OCI-LY3 (cell line): ENCODE data around the gene PORCN.

Source experiments
- H2AFZ ChIP-seq: fragments of 200-600, 300-600 bp; shearing (Covaris generic); 2 replicates; pipeline ENCODE4 v1.6.0; 2014; ENCODE audit warnings: antibody characterized with exemption, low read depth, low read length
- H3K27ac ChIP-seq: fragments of 200-600, 300-600 bp; sonication (generic); 2 replicates; pipeline ENCODE4 v1.5.1; 2014; ENCODE audit warnings: mild to moderate bottlenecking, low read length, moderate library complexity, mixed read lengths
- H3K27me3 ChIP-seq: fragments of 200-600, 300-600 bp; sonication (generic); 2 replicates; pipeline ENCODE4 v1.6.1; 2014; ENCODE audit warnings: low read depth, low read length, mixed read lengths
- H3K36me3 ChIP-seq: fragments of 200-600, 300-600 bp; sonication (generic); replicated peaks from 2 replicates; pipeline ENCODE3; 2014; ENCODE audit warnings: low read depth, low read length, mixed read lengths
- H3K4me1 ChIP-seq: fragments of 300-600, 200-600 bp; sonication (generic); 2 replicates; pipeline ENCODE4 v1.6.1; 2014; ENCODE audit warnings: low read length, mixed read lengths
- H3K4me2 ChIP-seq: fragments of 200-600, 300-600 bp; sonication (generic); 2 replicates; pipeline ENCODE4 v1.6.1; 2014; ENCODE audit warnings: low read length, mixed read lengths
- H3K4me3 ChIP-seq: fragments of 300-600, 200-600 bp; sonication (generic); 2 replicates; pipeline ENCODE4 v1.5.1; 2014; ENCODE audit warnings: antibody characterized with exemption, mild to moderate bottlenecking, low read length, moderate library complexity
- H3K79me2 ChIP-seq: fragments of 300-600, 200-600 bp; shearing (Covaris generic); 2 replicates; pipeline ENCODE4 v1.6.1; 2014; ENCODE audit warnings: mild to moderate bottlenecking, low read length, mixed read lengths
- H3K9ac ChIP-seq: fragments of 300-600, 200-600 bp; shearing (Covaris generic); 2 replicates; pipeline ENCODE4 v1.6.0; 2014; ENCODE audit warnings: mild to moderate bottlenecking, low read length, moderate library complexity
- H3K9me3 ChIP-seq: fragments of 200-600, 300-600 bp; shearing (Covaris generic); 2 replicates; pipeline ENCODE4 v1.6.1; 2014; ENCODE audit warnings: low read length, mixed read lengths; ENCODE audit not compliant: insufficient read depth
- H4K20me1 ChIP-seq: fragments of 200-600, 300-600 bp; sonication (generic); 2 replicates; pipeline ENCODE4 v1.6.1; 2016; ENCODE audit warnings: low read length, mixed read lengths; ENCODE audit not compliant: insufficient read depth
- CTCF ChIP-seq: fragments of 200-600, 300-600 bp; sonication (generic); IDR thresholded peaks from 2 replicates; pipeline ENCODE4 v1.5.1; 2014; ENCODE audit warnings: antibody characterized with exemption, low read length, low read depth
- EZH2phosphoT487 ChIP-seq: fragments of 200-600 bp; shearing (Covaris generic); IDR thresholded peaks from 2 replicates; pipeline ENCODE4 v1.6.1; 2018; ENCODE audit warnings: antibody characterized with exemption, mixed run types, low read depth

Gene PORCN

GRCh38 chrX:48508400-48509244 lies at the start of gene PORCN:
PORCN (plus strand) TSS chrX:48508992; CDS start chrX:48509821, 829 bp downstream.
- Histone ChIP-seq H3K9me3 (no peaks in the 10 kb centered on the region), H3K9ac (peak within 1 kb of the TSS; percentile 88), H3K36me3 (no peaks in the 10 kb centered on the region), H3K4me1 (peaks cover 5% of the 10 kb centered on the region; the same call in 1 of the 2 replicates), H3K27me3 (no peaks in the 10 kb centered on the region), H3K27ac (peak within 1 kb of the TSS; percentile 66), H4K20me1 (no peaks in the 10 kb centered on the region), H3K79me2 (no peaks in the 10 kb centered on the region), H2AFZ (peak within 1 kb of the TSS; percentile 88), H3K4me3 (peak within 1 kb of the TSS; percentile 94), H3K4me2 (peak within 1 kb of the TSS; percentile 87)
- TF ChIP-seq EZH2phosphoT487 (no peak), CTCF (no peak)

GRCh38 chrX:48459483-48459882 lies 49.3 kb upstream of the PORCN start:
- H2AFZ ChIP-seq = no peak overlapping the region
- TF ChIP-seq CTCF (no peak), EZH2phosphoT487 (no peak)
- H3K36me3 ChIP-seq = peaks cover 14% of the 10 kb centered on the region
- H3K9ac ChIP-seq = no peak overlapping the region
- H3K27me3 ChIP-seq = no peaks in the 10 kb centered on the region
- no peak overlapping the region for H3K4me2 ChIP-seq
- no peaks in the 10 kb centered on the region for H3K9me3 ChIP-seq
- peaks cover 12% of the 10 kb centered on the region for H3K79me2 ChIP-seq
- no peak overlapping the region for H3K27ac ChIP-seq
- no peak overlapping the region for H3K4me3 ChIP-seq
- no peaks in the 10 kb centered on the region for H3K4me1 ChIP-seq
- no peaks in the 10 kb centered on the region for H4K20me1 ChIP-seq

- TF ChIP-seq EZH2phosphoT487 (no peak), CTCF (no peak)
- no peak overlapping the region for H3K4me3 ChIP-seq
- H3K27ac ChIP-seq = no peak overlapping the region
- H3K9ac ChIP-seq = no peak overlapping the region
- H3K9me3 ChIP-seq = no peaks in the 10 kb centered on the region
- no peak overlapping the region for H3K4me2 ChIP-seq
- peaks cover 14% of the 10 kb centered on the region for H3K36me3 ChIP-seq
- no peaks in the 10 kb centered on the region for H3K27me3 ChIP-seq
- H4K20me1 ChIP-seq = no peaks in the 10 kb centered on the region
- no peaks in the 10 kb centered on the region for H3K4me1 ChIP-seq
- H3K79me2 ChIP-seq = peaks cover 15% of the 10 kb centered on the region
- H2AFZ ChIP-seq = no peak overlapping the region
These were observed 48.8 kb upstream of the PORCN start for GRCh38 chrX:48460031-48460430.

DNA sequence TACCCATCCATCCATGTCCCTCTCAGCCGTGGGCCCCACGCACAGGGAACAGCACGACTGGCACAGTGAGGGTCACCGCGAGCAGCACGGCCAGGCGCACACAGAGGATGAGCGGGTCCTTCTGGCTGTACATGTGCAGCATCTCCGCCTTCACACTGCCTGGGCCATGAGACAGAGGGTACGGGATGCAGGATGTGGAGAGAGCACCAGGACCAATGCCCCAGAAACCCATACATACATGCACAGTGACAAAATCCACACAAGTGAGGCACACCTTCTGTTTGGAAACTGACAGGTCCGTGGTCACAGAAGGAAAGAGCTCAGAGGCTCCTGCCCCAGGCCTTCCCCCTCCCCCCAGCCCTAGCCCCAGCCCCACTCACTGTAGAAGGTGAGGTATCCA lies 48.2 kb upstream of the PORCN start:
- TF ChIP-seq EZH2phosphoT487 (no peak), CTCF (no peak)
- Histone ChIP-seq H3K4me3 (no peak overlapping the region), H3K4me2 (no peak overlapping the region), H3K27ac (no peak overlapping the region), H3K27me3 (no peaks in the 10 kb centered on the region), H4K20me1 (no peaks in the 10 kb centered on the region), H3K36me3 (peaks cover 18% of the 10 kb centered on the region), H3K4me1 (no peaks in the 10 kb centered on the region), H2AFZ (no peak overlapping the region), H3K9me3 (no peaks in the 10 kb centered on the region), H3K79me2 (peaks cover 21% of the 10 kb centered on the region), H3K9ac (no peak overlapping the region)
